Endothelial cell (in vitro differentiated cells): Measurements from ENCODE around the gene MICB. TPM values are rescaled to one million over a fixed set of nuclear protein-coding genes. Genes with fewer than 3 reads are reported as not detected.

ENCODE experiments used
- DNase-seq: peaks from one replicate; pipeline ENCODE4 v3.0.0; 2021; ENCODE audit warnings: low spot score
- H3K27ac Mint-ChIP-seq: one replicate; pipeline ENCODE4 v1.8.0; 2021; ENCODE audit warnings: mixed read lengths, inconsistent platforms; ENCODE audit not compliant: unreplicated experiment
- H3K27me3 Mint-ChIP-seq: one replicate; pipeline ENCODE4 v1.8.0; 2021; ENCODE audit warnings: mild to moderate bottlenecking, moderate library complexity, mixed read lengths, inconsistent platforms; ENCODE audit not compliant: unreplicated experiment
- H3K36me3 Mint-ChIP-seq: one replicate; pipeline ENCODE4 v1.8.0; 2021; ENCODE audit warnings: mild to moderate bottlenecking, low read depth, mixed read lengths, inconsistent platforms; ENCODE audit not compliant: unreplicated experiment
- H3K4me1 Mint-ChIP-seq: one replicate; pipeline ENCODE4 v1.8.0; 2021; ENCODE audit warnings: mild to moderate bottlenecking, mixed read lengths, inconsistent platforms; ENCODE audit not compliant: unreplicated experiment
- H3K4me3 Mint-ChIP-seq: one replicate; pipeline ENCODE4 v1.8.0; 2021; ENCODE audit warnings: mild to moderate bottlenecking, mixed read lengths, inconsistent platforms; ENCODE audit not compliant: unreplicated experiment
- H3K9me3 Mint-ChIP-seq: one replicate; pipeline ENCODE4 v1.8.0; 2021; ENCODE audit warnings: mixed read lengths, inconsistent platforms; ENCODE audit not compliant: unreplicated experiment
- total RNA-seq: library from RNA; stranded (reverse); fragmentation: NEBNext Ultra II Directional; extraction: Animal tissue kit (Norgen Biotek cat#: 25700); gene quantifications from one replicate; pipeline ENCODE4 v1.2.1, GENCODE V29; 2021; ENCODE audit not compliant: unreplicated experiment
- TF ChIP-seq, protein P1 (sequence below): fragments of 200-600 bp; sonication (generic); IDR thresholded peaks from one replicate; pipeline ENCODE4 v1.5.0; 2021; ENCODE audit warnings: antibody characterized with exemption; ENCODE audit not compliant: unreplicated experiment

The MICB gene
- total RNA-seq, 1 donor from 2014 or later, result 3.6 TPM

DNA sequence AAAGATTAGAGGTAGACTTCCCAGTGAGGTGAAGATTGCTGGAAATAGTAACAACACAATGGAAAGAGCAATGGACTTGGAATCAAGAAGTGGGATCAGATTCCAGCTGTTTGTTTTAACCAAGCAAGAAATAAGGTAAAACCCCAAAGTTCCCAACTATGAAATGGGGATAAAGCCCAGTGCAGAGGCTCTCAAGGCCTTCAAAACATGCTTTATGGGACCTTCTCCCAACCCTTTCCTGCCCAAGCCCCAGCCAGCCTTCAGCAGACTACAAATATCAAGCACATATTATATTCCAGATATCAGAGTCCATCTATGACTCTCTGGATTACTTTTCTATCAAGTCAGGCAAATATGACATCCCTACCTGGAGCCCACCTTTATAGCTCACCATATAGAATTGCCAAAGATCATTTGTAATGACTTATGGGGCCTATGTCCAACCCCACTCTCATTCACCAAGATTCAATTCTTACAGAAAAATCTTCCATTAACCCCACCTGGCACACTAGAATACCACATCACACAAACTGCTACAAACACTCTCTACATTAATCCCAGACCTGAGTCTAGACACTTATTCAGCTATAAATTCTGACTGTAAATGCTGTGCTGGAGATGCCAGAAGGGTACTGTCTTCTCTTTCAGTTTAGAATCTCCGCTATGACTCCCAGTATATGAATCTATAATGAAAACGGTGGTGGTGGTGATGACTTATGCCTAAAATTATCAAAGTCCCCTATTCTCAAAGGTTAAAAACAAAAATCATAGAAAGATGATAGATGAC, 37.8 kb downstream of the MICB start:
- no peaks in the 10 kb centered on the region for H3K9me3 Mint-ChIP-seq
- peak overlapping the region; percentile 39 for H3K4me3 Mint-ChIP-seq
- TF ChIP-seq, protein P1, sequence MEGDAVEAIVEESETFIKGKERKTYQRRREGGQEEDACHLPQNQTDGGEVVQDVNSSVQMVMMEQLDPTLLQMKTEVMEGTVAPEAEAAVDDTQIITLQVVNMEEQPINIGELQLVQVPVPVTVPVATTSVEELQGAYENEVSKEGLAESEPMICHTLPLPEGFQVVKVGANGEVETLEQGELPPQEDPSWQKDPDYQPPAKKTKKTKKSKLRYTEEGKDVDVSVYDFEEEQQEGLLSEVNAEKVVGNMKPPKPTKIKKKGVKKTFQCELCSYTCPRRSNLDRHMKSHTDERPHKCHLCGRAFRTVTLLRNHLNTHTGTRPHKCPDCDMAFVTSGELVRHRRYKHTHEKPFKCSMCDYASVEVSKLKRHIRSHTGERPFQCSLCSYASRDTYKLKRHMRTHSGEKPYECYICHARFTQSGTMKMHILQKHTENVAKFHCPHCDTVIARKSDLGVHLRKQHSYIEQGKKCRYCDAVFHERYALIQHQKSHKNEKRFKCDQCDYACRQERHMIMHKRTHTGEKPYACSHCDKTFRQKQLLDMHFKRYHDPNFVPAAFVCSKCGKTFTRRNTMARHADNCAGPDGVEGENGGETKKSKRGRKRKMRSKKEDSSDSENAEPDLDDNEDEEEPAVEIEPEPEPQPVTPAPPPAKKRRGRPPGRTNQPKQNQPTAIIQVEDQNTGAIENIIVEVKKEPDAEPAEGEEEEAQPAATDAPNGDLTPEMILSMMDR, result no peak
- H3K4me1 Mint-ChIP-seq, result peaks cover 21% of the 10 kb centered on the region
- peaks cover 7% of the 10 kb centered on the region for H3K27me3 Mint-ChIP-seq
- DNase-seq, result no peak
- no peak overlapping the region for H3K27ac Mint-ChIP-seq
- peaks cover 65% of the 10 kb centered on the region for H3K36me3 Mint-ChIP-seq

DNA sequence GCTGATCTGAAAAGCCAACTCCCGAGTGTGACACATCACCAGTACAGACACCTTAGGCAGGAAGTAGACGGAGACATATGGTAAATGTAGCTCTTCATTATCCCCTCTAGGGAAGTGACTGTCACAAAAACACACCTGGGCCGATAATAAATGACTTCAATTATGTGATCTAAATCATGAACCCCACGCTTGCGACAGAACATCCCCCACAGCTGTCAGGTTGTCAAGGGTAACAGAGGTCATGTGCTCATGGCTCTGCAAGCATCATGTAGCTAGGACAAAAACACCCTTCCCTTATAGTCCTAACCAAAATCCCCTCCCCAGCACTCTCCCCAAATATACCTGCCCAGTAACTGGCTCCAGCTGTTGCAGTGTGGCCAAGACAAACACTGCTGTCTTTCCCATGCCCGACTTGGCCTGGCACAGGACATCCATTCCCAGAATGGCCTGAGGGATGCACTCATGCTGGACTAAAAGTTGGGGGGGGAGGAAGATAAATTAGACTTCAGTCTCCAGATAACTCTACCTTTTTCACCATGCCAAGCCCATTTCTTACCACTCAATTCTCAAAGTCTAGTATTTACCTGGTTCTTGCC, 41.0 kb downstream of the MICB start:
- H3K4me1 Mint-ChIP-seq, result peaks cover 25% of the 10 kb centered on the region
- H3K27ac Mint-ChIP-seq, result no peak overlapping the region
- H3K36me3 Mint-ChIP-seq, result peaks cover 46% of the 10 kb centered on the region
- H3K27me3 Mint-ChIP-seq, result peaks cover 8% of the 10 kb centered on the region
- no peak for DNase-seq
- peak overlapping the region; percentile 99 for H3K4me3 Mint-ChIP-seq
- TF ChIP-seq, protein P1, result no peak
- H3K9me3 Mint-ChIP-seq, result no peaks in the 10 kb centered on the region

DNA sequence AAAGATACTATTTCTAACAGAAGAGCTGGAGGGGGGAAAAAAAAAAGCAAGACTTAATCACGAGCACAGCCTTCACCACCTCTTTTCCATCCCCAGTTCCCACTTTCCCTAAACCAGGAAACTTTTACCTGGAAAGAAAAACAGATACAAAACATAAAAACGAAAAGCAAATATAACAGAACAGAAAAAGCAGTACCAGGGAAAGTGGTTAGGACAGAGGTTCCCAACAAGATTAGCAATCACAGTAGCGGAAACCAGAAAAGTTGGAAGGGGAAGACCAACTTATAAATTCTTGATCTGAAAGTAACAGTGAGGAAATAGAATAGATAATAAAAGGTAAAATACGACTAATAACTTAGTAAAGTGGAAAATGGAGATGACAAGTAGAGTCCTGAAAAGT, 42.7 kb downstream of the MICB start:
- peak overlapping the region; percentile 92 for H3K27ac Mint-ChIP-seq
- TF ChIP-seq, protein P1, result no peak
- DNase-seq, result no peak
- no peaks in the 10 kb centered on the region for H3K9me3 Mint-ChIP-seq
- H3K36me3 Mint-ChIP-seq, result peaks cover 38% of the 10 kb centered on the region
- peak overlapping the region; percentile 99 for H3K4me3 Mint-ChIP-seq
- H3K27me3 Mint-ChIP-seq, result peaks cover 8% of the 10 kb centered on the region
- H3K4me1 Mint-ChIP-seq, result peaks cover 25% of the 10 kb centered on the region

DNA sequence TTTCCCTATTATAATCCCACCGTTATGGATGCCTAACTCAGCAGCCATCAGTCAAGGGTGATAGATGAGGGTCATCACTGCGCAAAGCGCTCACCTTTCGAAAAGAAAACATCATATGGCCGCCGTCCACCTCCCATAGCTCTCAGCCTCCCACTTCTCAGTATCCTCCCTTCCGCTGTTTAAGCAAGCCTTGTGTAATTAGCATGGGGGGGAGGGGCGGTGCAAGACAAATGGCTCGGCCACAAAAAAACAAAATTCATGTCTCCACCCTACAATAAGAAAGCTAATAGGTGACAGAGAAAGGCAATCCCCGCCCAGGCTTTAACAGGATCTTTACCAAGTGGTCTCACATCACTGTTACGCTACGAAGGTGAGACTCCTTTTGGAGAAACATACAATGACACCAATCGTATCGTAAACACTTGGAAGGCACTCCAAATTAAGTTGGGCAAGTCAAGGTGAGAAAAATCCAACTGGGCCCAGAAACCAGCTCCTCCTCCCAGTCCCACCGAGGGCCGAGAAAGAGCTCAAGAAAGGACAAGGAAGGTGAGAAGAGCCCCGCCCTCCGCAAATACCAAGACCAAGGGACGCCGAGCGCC, 43.2 kb downstream of the MICB start:
- Mint-ChIP-seq H3K36me3 (peaks cover 33% of the 10 kb centered on the region), H3K27me3 (peaks cover 8% of the 10 kb centered on the region), H3K4me3 (peak overlapping the region; percentile 99), H3K4me1 (peaks cover 29% of the 10 kb centered on the region), H3K9me3 (no peaks in the 10 kb centered on the region), H3K27ac (peak overlapping the region; percentile 100)
- TF ChIP-seq, protein P1, result no peak
- no peak for DNase-seq
